Cardiac fibroblast (primary cell): Measurements from ENCODE around the gene OR52J3.
"Not testable (repeated sequence)": the region's sequence is repeated elsewhere in the genome, so short reads cannot be mapped to it uniquely, and the experiment has no call there.

Experiments
- DNase-seq, 2 donors: peaks; one replicate each; pipeline versions ENCODE4 v3.0.0 to v3.0.0-alpha.2; 2010; ENCODE audit warnings: low read depth in 2 of 2
- H3K4me3 ChIP-seq, 2 donors: replicated peaks in 1 of 2; 1 replicate in 1 of 2; 2 replicates in 1 of 2; pipeline ENCODE4 v1.5.1; 2011; ENCODE audit warnings: low read depth in 2 of 2, low read length in 2 of 2, mild to moderate bottlenecking in 2 of 2, moderate library complexity in 1 of 2
- CTCF ChIP-seq: IDR thresholded peaks from one replicate; pipeline ENCODE4 v1.5.1; 2011; ENCODE audit warnings: low read depth, mild to moderate bottlenecking, low read length, inconsistent platforms

Gene OR52J3

GRCh38 chr11:5036669-5037068, 9.7 kb upstream of the OR52J3 start:
- no peak for TF ChIP-seq CTCF
- no peak overlapping the region for H3K4me3 ChIP-seq
- no peak for DNase-seq

DNA sequence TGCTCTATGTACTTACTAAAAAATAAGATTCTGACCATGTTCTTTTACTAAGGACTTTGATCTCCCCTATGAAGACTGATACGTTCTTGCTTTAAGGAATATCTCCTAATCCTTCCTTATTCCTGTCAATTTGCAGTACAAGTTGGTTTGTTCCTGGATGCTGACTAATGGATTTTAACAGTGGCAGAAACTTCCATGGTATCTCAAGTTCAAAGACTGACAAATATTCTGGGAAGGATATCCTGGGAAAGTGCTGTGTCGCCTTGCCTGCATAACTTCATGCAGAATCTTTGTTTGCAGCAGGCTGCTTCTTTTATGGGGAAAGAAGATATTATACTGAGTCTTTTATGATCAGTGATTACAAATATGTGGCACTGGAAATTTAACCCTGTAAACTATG, 8.4 kb upstream of the OR52J3 start:
- DNase-seq: no peak
- no peak for TF ChIP-seq CTCF
- H3K4me3 ChIP-seq: no peak overlapping the region

- peak in 1 of 2 donors; percentile 1 for DNase-seq
- no peak for TF ChIP-seq CTCF
- no peak overlapping the region for H3K4me3 ChIP-seq
These were observed 8.0 kb upstream of the OR52J3 start for GRCh38 chr11:5038341-5038740.

DNA sequence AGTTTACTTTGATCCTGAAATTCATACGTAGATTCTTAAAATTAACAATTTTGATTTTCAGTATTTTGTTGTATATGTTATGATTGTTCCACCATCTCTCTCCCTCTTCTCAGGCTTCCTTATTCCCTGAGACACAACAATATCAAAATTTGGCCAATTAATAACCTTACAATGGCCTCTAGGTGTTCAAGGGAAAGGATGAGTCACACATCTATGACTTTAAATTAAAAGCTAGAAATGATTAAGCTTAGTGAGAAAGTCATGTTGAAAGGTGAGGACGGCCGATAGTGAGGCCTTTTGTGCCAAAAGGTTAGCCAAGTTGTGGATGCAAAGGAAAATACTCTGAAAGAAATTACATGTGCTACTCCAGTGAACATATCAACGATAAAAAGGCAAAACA, 5.5 kb upstream of the OR52J3 start:
- DNase-seq: no peak

DNA sequence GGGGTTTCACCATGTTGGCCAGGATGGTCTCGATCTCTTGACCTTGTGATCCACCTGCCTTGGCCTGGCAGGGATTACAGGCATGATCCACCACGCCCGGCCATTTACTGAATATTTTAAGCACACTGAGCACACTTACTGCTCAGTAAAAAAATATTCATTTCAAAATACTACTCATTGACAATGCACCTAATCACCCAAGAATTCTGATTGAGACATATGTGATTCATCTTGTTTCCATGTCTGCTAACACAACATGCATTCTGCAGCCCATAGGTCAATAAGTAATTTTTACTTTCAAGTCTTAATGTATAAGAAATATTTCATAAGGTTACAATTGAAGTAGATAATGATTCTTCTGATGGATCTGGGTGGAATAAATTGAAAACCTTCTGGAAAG, 4.2 kb upstream of the OR52J3 start:
- TF ChIP-seq CTCF: no peak
- peak in 1 of 2 donors; percentile 35 for DNase-seq
- no peak overlapping the region for H3K4me3 ChIP-seq

More for the DNA sequence above, 5.5 kb upstream of the OR52J3 start:
- TF ChIP-seq CTCF: no peak
- no peak overlapping the region for H3K4me3 ChIP-seq

DNA sequence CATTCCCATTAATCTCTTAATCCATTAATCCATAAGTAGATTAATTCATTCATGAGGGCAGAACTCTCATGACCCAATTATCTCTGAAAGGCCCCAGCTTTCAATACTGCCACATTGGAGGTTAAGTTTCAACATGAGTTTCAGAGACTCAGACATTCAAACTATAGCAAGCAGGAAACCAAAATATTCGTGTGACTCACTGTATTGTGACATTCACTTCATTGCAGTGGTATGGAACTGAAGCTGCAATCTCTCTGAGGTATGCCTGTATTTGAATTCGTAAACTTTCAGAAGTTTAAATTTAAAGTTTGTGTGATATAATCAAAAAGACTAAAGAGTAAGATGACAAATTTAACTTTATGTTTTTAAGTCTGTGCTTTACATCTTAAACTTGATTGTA, 2.9 kb upstream of the OR52J3 start:
- peak in 1 of 2 donors; percentile 63 for DNase-seq
- H3K4me3 ChIP-seq: no peak overlapping the region
- no peak for TF ChIP-seq CTCF

- DNase-seq: no peak
- no peak overlapping the region for H3K4me3 ChIP-seq
- TF ChIP-seq CTCF: no peak
These were observed 516 bp downstream of the OR52J3 start for GRCh38 chr11:5046754-5047330.

- DNase-seq, H3K4me3 ChIP-seq: not testable (repeated sequence)
These were observed 12.4 kb downstream of the OR52J3 start for GRCh38 chr11:5058679-5059078.
